Measurements from ENCODE around the gene IGFBP3.

DNA sequence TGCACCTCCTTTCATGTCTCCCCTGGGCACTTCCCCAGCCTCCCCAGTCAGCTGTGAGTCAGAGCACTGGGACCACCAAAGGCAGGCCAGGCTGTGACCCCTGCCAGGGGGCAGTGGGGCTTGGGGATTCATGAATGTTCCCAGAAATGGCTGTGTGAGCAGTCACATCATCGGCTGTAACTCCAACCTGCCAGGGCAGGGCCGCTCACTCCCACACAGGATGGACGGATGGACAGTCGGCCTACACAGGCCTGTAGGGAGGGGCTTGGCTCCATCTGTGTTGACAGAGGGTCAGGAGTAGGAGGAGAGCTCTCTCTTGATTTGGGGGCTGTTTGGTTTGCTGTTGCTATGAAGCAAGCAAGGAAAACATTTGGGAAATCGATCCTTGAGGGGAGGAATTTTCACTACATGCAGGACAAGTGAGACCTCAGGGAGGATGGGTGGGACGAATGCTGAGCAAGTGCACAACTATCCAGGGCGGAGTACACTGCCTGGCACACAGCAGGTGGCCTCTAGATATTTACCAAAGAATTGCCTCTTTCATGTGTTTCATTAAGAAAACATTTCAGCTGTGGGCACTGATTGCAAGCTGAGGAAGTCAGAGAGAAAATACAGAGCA is 35.7 kb downstream of the IGFBP3 start:
- TF ChIP-seq POLR2AphosphoS5 (IDR thresholded peaks at IDR 0.05; ENCODE audit: low read depth, low read length) (no peak), POLR2A (IDR thresholded peaks at IDR 0.05; ENCODE audit: low read depth, low read length) (no peak), TAF1 (IDR thresholded peaks at IDR 0.05; ENCODE audit: borderline replicate concordance, low read depth, low read length) (no peak)
